GM11168 (cell line): ENCODE measurements around the gene LACC1.

Experiments used
- in situ Hi-C: fragments of 300-500 bp; cut with MboI; formaldehyde crosslinking; loops from one replicate; pipeline ENCODE4 v1.12.0; 2022; ENCODE audit warnings: low sequenced_read_pairs; ENCODE audit not compliant: unreplicated experiment

The LACC1 gene

DNA sequence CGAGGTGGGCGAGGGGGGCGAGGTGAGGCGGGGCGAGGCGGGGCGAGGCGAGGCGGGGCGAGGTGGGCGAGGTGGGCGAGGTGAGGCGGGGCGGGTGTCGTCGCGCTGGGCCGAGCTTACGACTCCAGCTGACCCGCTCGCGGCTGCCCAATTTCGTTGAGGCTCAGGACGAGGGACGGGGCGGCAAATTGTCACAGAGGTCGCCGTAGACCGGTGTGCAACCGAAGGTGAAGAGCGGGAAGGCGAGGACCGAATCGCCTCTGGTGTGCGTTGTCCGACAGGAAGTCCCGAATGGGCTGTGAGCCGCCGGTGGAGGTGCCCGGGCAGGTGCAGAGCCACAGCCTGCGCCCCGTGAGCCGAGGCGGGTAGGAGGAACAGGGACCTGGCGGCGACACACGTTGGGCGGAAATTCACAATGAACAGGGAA is at the start of gene LACC1:
LACC1 (plus strand) TSS at position 150 of the 427 bp plus-strand sequence. CDS start 1,082 bp downstream, outside the sequence.
- in situ Hi-C loops: no loop called here

- in situ Hi-C loops: no loop called here
Measured at GRCh38 chr13:43830497-43830881, 49.2 kb upstream of the LACC1 start.

- in situ Hi-C loops: no loop called here
Measured at GRCh38 chr13:43831088-43831487, 48.6 kb upstream of the LACC1 start.

DNA sequence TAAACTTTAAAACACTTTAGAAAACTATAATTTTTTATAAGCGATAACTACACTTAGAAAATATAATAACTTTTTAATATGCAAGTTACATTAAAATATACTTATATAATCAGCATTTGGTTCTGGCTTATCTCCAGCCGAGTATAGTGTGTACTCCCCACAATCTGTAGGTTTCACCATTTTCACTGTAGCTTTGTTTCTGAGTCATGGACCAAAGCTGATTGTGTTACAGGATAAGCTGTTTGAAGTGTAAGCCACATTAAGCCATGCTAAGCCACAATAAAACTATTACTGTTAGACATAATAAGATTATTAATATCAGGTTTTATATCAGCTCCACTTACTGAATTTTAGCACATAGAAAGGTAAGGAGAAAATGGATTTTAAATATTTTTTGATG is 44.0 kb upstream of the LACC1 start:
- in situ Hi-C loops: no loop called here

GRCh38 chr13:43838909-43839308 is 40.8 kb upstream of the LACC1 start:
- in situ Hi-C loops: no loop called here

DNA sequence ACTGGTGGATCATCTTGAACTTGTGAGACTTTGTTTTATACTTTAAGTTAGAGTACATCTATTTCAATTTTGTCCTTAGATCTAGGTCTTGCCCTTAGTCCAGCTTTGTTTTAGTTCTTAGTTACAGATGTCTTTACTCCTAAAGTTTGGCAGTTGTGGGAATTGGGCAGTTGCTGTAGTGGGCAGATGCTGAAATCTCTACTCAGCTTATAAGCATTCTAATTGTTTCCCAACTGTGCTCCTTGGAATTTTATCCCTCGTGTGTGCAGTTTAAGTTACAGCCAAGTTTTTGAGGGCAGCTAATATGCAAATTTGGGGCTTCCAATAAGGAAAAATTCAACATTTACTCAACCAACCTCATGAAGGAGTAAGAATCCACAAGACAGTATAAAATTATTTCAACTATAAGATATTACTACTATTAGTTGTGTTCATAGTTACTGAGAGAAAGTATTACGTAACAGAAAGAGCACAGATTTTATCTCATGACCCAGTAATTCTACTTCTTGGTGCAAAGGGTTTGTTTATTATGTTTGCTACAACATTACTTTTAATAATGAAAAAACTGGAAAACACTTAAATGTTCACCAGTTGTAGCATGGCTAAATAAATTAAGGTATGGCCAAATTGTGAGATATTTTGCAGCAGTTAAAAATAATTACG is 33.1 kb upstream of the LACC1 start:
- in situ Hi-C loops: no loop called here

- in situ Hi-C loops: no loop called here
Measured at GRCh38 chr13:43848001-43848649, 31.6 kb upstream of the LACC1 start.

- in situ Hi-C loops: no loop called here
Measured at GRCh38 chr13:43850873-43851272, 28.8 kb upstream of the LACC1 start.

- in situ Hi-C loops: no loop called here
Measured at GRCh38 chr13:43852923-43853404, 26.7 kb upstream of the LACC1 start.

GRCh38 chr13:43861863-43862262 is 17.8 kb upstream of the LACC1 start:
- in situ Hi-C loops: no loop called here

DNA sequence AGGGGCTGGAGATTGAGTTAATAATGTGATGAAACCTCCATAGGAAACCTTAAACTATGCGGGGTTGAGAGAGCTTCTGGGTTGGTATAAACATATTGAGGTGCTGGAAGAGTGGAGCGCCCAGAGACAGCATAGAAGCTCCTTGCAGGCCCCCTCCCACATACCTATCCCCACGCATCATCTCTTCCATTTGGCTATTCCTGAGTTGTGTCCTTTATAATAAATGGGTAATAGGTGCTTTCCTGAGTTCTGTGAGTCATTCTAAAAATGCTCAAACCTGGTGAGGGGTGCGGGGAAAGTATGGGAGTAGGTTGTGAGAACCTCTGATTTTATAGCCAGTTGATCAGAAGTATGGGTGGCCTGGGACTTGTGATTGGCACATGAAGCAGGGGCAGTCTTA is 14.8 kb upstream of the LACC1 start:
- in situ Hi-C loops: no loop called here

DNA sequence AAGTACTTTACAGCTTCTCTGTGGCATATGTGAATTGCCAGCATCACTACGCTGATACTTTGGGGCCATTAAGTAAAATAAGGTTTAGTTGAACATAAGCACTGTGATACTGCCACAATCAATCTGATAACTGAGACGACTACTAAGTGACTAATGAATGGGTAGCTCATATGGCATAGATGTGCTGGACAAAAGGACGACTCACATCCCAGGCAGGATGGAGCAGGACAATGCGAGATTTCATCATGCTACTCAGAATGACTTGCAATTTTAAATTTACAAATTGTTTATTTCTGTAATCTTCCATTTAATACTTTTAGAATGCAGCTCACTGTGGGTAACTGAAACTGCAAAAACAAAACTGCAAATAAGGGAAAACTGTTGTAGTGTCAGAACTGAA is 13.8 kb upstream of the LACC1 start:
- in situ Hi-C loops: no loop called here

GRCh38 chr13:43872181-43872580 is 7.5 kb upstream of the LACC1 start:
- in situ Hi-C loops: no loop called here

- in situ Hi-C loops: no loop called here
Measured at GRCh38 chr13:43874504-43875092, 5.1 kb upstream of the LACC1 start.

DNA sequence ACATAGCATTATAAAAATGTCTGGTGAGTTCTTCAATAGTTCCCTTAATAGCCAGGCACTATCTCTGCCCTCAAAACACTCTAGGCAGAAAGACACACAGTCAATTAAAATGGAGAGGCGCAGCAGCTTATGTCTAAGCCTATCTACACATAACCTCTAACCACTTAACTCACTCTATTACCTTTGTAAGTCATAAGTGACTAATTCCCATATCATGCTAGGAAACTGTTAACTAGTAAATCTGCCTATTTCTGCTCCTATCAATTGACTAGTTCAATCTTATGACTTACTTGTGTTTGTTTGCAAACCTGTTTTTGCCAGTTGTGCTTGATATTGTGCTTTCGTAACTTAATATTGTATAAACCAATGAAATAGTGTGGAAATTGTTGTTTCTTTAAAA is 3.3 kb upstream of the LACC1 start:
- in situ Hi-C loops: no loop called here

DNA sequence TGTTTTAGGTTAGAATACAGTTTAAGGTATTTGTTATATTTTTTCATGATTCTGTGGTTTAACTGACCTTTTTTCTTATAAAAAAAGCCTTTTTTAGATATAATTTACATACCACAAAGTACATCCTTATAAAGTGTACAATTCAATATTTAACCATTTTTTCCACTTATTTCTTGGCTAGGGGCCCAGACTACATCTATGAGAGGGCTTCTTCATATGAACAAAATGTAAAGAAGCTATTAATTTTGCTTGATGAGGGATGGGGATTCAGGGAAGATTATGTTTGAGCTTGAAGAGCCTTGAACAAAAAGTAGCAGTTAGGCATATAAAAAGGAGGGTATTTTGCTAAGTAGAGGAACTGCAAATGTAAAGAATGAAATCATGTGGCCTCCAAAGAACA is 2.4 kb upstream of the LACC1 start:
- in situ Hi-C loops: no loop called here

DNA sequence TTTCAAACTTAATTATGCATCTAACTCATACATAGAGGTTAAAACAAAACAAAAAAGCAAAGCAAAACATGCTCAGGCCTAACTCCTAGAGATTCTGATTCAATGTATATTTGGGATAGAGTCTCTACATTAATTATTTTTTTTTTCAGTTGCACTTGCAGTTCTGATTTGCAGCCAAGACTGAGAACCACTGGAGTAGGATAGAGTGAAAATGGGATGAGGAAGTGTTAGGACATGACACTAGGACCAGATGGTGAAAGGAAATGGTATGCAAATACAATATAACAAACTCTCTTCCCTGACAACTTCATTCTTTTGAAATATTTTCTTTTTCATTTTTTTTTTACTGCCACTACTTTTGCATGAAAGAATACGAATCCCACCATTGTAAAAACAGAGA is 1.9 kb upstream of the LACC1 start:
- in situ Hi-C loops: no loop called here

GRCh38 chr13:43878892-43879754 is 581 bp upstream of the LACC1 start, which contains the start of gene CCDC122:
TSS of gene CCDC122 (minus strand) at chr13:43879740. CDS start at chr13:43869376, 10,364 bp downstream.
- in situ Hi-C loops: no loop called here

- in situ Hi-C loops: no loop called here
Measured at GRCh38 chr13:43880214-43880855, 631 bp downstream of the LACC1 start.

DNA sequence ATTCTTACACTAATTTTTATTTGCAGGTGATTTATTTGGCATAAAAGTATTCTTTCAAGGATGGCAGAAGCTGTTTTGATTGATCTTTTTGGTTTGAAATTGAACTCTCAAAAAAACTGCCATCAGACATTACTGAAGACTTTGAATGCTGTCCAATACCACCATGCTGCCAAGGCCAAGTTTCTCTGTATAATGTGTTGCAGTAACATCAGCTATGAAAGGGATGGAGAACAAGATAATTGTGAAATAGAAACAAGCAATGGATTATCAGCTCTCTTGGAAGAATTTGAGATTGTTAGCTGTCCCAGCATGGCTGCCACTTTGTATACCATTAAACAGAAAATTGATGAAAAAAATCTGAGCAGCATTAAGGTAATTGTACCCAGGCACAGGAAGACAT is 1.2 kb downstream of the LACC1 start:
- in situ Hi-C loops: no loop called here
